Stimulated activated CD4-positive, alpha-beta T cell treated with anti-CD3 and anti-CD28 coated beads, Interleukin-1b, Interleukin-23, amount 100 ng/mL, for 1 hour (primary cell): ENCODE measurements around the gene DLG2.

ENCODE experiments used
- DNase-seq, 2 donors: peaks; one replicate each; pipeline ENCODE4 v3.0.0-alpha.2; 2020; ENCODE audit warnings: low read depth in 2 of 2

DLG2 gene

DNA sequence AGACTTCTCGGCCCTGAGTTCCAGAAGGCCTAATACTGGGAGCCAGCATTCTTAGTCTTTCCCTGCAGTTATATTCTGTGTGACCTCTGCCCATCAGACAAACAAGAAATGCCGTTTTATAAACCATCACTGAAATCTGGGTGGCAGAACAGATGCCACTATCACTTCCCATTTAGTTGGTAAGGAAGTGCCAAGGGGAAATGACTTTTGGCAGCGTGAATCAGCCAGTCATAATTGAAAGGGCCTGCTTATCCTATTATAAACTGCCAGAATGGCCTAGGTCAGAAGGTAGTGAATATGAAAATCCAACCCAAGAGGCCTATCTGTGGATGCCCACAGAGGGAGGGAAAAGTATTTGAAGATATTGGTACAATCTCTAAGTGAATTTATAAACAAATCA lies 1694.1 kb downstream of the DLG2 start:
- no peak for DNase-seq

DNA sequence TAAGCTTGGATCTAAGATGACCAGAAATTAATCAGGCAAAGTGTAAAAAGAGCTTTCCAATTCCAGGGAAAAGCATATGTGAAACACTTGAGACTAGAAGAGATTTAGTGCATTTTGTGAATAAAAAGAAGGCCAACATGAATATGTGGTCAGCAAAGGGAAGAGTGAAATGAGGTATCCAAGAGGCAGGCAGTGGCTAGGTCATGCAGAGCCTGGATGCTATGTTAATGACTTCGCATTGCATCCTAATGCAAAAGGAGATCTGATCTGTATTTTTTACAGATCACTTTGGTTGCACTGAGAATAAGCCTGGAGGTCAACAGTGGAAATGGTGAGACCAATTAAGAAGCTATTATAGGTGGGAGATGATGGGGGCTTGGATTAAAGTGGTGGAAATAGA lies 1699.7 kb downstream of the DLG2 start:
- DNase-seq, result no peak

DNA sequence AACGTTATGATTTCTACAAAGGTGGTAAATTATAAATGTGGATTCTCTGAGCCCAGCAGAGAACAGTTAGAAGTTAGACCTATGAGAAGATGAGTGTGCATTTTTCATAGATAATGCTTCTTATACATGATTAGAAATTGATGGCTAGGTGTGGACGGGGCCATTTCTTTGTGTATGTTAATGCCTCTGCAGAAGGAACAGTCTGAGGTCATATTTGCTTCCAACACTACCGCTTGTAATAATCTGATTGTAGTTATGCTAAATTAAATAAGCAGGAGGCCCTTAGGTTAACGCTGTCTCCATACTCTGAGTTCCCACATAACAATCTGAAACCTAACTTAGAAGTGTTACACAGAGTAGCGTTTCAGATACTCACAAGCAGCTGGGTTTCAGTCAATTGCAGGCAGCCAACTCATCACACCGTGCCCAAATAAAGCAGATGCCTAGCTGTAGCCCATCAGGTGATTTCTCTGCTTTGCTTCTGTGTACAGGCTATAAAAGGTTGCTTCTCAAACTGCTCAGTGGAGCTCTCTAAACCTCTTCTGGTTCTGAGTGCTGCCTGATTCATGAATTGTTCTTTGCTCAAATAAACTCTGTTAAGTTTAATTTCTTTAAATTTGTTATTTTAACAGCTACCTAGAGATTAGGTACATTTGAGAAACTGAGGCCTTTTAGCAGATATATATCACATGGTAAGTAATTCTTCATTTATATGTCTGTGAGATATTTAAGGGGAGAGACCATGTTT lies 1702.2 kb downstream of the DLG2 start:
- DNase-seq, result no peak

DNA sequence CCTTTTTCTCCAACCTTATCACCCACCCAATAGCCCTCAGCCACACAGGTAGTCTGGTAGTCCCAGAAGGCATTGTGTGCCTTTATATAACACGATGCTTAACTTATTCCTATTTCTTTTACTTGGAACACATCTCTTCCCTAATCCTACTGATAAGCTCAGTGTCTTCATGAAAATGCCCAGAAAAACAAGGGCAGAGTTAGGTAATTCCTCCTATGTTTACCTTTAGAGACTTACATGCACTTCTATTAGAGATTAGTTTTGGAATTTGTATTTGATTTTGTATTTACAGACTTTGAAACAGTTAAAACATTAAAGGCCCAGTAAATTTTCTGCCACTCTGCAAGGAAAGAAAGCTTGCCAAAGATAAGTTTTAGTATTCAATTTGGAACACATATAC lies 1703.2 kb downstream of the DLG2 start:
- DNase-seq, result no peak

DNA sequence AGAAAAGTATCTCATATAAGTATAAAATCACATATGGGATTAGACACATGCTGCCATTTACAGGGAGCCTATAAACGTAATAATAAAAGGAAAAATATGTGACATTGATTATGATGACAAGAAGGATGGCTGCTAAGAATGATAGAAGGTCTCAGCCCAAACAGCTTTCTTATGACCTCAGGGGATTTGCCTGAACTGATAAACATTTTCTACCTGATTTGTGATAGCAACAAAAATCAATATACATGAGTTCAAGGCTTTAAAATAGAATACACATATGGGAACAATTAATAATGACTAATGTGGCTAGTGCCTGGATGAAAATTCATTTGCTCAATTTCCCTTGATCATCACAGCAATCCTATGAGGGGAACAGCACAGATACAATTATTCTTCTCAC lies 1704.2 kb downstream of the DLG2 start:
- DNase-seq, result no peak

DNA sequence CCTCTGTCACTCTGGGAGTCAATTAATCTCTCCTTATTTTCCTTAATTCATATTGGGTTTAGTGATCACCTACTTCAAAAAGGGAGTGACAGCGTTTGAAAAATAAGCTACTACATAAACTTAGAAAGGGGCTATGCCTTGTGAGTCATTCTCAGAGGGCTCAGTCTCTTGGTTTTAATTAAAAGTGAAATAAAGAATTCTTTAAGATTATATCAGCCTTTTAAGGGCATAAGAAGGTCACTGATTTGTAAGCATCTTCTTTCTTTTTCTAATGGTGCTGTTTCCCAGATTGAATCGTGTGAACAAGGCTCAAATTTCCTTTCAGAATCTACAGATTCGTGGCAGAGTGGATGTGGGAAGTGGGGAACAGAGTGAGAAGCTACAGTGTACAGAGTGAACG lies 1704.8 kb downstream of the DLG2 start:
- DNase-seq, result no peak

DNA sequence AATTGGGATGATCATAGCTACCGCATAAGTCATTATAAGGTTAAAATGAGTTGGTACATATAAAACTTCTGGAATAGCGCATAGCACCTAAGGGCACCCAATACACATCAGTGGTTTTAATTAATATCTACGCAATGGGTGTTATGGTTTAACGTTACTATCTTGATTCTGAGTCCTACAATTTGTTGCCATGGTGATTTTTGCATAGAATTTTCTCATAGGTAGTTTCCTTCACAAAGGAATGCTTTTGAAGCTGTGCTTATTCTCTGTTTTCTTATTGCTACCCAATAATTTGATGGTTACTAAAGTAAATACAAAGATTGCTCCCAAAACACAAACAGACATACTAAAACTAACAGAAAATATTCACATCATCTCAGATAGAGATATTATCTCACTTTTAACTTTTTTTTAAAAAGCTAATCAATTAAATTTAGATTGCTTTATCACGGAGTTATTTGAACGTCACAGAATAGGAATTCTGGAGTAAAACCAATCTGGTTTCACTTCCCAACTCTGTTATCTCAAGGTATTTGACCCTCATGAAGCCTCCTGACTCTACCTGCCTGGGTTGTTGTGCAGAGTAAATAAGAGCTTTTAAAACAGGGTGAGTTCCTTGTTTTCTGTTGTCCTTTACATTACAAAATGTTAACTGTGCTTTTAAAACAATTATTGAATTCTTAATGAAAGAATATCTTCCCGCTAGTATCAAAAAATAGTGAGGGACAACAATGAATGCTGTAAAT lies 1705.5 kb downstream of the DLG2 start:
- DNase-seq, result no peak

DNA sequence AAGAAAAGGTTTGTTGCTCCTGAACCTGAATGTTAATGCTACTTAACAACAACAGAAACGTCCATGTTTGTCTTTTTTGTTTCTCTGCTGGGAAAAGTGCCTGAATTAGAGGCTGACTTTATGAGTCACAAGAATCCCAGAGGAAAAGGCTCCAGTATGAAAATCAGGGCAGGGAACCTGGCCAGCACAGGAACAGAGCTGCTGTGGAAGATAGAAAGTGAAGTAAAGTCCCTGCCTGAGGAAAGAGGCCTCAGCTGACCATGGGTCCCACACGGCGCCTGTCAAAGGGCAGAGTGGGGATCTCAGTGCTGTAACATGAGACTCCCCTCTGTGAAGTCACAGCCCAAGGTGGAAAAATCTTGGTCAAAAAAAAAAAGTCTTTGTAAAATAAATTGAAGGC lies 1708.7 kb downstream of the DLG2 start:
- no peak for DNase-seq

DNA sequence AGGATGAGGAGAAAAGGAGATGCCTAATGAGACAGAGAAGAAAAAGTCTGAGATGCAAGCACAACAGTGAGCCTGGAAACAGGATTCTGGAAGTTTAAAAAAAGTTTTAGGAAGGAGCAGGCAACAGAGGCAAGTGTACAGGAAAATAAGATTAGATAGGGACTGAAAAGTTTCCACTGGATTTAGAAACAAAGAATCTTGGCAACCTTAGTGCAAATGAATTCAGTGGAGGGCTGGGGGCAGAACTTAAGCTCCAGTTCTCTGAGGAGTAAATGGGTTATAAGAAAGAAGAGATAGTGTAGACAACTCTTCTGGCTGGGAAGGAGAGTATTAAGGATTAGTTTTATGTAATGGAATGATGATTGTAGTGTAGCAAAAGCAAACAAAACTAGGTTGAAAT lies 1712.1 kb downstream of the DLG2 start:
- no peak for DNase-seq

DNA sequence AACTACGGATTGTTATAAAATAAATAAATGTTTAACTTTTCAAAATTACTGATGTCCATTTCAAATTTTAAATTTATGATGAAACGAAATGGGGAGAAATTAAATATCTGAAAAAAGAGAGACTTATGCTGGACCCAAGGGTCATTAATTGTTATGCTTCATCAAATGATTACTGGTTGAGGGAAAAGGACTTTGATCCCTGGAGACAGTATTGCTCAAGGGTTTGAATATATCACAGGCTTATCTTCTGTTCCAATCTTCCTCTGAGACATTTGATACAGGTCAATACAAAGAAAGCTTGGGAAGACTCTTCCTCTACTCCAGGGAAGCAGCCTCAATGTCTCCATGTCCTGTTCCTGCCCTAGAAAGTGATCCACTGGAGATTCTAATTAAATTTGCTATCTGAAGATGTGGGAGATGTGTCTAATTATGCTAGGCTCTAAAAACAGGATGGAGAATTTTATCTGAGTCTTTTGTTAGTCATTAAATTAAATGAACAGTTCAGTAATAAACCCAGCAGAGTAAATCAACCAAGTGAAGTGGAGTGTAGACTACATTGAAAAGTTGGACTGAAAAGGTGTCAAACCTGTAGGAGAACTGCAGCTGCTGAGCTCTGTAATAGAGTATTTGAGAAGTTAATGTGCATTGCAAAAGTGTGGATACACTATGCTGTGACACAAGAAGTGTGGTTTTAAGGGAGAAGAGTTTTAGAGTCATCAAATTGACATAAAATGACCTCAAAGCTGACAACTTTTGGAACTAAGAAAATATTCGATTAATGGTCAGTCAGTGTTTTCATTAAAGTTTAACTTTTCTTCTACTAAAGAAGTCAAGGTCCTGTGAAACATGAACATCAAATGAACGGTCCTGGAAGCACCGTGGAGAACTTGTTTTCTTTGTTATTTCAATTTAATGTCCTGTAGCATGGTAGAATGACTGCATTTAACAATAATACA lies 1717.3 kb downstream of the DLG2 start:
- no peak for DNase-seq

DNA sequence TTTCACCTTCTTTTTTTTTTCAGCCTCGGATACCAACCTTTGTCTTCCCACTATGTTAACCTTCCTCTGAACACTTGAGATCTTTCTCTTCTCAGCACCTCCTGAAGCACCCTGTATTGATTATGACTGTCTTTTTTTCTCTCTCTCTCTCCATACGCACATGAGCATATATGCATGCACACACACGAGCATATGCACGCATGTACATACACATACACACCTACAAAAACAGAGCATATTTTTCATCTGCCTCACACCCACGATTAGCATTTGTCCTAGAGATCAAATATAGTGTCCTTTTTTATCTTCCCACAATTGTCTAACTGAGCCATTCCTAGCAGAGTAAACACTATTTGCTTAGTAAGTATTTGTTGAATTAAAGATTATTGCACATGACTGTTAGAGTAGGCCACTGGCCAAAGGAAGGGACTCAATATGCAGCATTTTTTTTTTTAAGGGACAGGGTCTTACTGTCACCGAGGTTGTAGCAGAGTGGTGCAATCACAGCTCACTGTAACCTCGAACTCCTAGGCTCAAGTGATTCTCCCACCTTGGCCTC lies 1718.8 kb downstream of the DLG2 start:
- no peak for DNase-seq

DNA sequence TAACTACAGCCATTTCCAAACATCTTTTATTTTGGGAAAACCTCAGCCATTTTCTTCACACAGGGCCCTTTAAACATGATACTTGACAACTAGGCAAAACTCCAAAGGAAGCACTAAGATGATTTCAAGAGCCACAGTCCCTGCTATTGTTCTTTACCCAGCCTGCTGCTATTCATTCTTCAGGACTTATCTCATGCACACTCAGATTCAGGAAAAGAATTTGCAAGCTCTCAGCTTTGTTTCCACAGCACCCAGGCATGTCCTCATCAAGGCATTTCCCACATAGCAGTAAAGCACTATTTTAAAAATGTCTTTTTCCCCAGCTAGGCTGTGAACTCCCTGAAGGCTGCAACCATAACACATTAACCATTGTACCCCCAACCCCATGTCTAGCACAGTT lies 1731.6 kb downstream of the DLG2 start:
- no peak for DNase-seq

DNA sequence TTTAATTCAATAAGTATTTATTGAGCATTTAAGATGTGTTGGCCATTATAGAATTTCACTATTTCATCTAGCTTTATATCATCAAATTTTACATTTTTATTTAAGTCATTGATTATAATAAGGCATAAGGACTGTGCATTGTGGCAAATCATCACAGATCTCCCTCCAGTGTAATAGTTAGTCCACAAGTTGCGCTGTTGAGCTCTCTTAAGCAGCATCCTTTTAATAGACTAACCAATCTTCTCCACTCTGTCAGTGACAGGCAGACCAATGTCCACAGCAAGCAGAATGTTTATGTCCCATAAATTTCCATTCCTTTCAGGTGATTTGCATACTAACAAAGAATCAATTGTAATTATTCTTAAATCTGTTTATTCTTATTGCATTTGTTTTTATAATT lies 1745.7 kb downstream of the DLG2 start:
- DNase-seq, result no peak

DNA sequence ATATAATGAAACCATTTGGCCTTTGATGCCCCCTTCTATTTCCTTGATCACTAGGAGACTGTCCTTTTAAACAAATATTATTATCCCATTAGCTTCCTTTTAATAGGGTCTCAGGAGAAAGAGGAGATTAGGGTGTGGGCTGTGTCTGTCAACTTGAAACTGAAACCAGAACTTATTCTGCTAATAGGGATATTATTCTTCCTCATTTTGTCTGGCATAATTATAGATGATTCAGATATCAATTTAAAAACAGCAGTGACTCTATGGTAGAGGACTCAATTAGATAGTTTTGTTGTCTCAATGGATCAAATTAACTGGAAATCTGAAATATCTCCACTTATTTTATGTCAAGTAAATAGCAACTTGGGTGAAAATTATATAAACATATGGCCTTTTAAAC lies 1756.1 kb downstream of the DLG2 start:
- DNase-seq, result no peak

DNA sequence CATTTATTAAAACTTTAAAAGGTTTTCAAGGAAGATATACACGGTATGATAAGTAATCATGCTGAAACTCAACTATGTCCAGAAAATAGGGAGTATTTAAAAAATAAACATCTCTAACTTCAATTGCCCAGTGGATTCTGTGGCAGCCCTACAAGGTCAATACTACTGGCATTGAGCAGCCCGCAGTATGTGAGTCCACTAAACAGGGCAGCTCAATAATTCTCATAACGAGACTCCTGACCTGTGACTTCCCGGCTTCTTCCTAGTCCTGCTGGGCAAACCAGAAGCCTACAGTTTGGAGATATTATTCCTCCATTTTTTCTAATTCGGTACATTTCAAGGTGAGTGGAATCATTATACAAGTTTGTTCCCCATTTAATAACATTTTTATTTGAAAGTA lies 1760.5 kb downstream of the DLG2 start:
- no peak for DNase-seq

DNA sequence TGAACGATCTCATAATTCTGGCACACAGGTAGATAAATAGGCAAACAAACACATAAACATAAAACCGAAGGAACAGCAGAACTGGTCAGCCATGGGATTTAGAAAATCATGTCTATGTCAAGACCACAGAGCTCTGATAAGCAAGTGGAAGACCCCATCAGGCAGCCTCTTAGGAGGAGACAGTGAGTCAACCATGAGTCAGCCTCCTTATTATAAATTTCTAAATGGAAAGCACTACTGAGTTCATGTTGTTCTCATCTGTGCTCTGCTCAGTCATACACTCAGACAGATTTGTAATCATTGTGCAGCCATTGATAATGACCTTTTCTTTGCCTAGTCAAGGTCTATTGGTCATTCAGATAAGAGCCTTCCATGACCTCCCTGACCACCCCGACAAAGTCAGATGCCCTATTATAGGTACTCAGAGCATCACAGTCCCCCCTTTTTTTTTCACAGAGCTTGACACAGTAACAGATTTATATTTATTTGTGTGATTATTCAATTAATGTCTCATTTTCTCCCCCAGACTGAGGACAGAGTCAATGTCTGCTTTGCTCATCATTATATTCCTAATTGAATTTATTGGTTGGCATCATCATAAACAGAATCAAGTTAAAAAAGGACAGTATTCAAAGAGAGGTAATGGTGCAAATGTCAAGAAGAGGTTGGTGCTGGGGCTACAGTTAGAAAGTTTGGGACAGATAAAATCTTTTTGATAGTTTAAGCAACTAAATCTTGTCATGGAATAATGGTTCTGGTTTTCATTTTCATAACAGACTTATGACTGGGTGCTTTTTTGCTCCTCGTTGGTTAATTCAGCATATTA lies 1761.3 kb downstream of the DLG2 start:
- DNase-seq, result no peak

DNA sequence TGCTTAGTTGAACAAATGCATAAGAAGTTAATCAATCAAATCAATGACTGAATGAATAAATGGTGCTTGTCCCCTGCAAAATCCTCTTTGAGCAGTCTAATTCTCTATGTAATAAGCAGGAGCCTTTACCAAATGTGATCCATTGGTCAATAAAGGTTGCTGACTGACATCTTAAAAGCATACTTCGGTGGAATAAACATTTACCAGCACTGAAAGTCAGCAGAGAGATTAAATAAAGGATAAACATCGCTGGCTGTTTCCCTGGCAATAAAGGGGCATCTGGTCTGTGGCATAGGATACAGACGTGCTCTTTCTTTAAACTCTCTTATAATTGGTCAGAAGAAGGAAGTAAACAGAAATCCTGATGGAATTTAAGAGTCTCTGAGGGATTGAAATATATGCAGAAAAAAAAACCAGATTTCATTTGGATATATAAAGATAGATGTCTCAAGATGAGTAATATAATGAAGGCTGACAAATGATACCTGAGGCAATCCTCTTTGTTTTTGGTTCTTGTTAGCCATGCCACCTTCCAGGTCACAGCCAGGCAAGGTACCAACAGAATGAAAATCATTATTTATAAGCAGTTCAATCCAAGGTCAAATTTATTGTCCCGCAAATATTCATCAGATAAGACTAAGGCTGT lies 1762.6 kb downstream of the DLG2 start:
- no peak for DNase-seq

DNA sequence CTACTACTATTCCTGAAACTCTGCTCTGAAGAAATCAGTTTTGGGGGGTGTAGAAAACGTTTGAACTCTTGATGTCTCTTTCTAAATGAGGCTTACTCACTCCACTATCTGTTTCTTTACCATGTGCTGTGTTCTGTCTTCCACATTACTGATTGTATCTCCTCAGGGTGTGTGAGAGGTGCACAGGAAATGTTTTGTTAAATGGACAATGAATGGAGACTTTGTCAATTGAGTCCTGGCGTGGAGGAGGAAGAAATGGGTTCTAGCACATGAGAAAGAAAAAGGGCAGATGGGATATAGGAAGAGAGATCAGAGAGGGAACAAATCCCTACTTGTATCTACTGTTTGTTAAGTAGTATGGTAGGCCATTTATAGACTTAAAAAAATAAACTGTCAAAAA lies 1763.9 kb downstream of the DLG2 start:
- DNase-seq, result no peak

DNA sequence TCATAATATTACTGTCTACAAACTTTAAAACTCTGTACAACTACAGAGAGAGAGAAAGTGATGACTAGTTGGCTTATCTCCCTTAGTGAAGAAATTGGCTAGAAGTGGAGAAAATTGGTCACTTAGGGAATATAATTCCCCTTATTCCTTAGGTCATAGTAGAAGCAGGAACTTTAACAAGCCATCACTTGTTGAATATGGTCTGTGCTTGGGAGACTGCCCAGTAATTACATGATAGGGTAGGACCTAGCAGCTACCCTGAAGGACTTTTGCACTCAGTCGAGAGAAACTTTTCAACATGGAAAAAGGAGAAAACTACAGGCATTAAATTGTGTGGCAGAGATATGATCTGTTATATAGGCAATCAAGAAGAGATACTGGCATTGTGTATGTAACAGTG lies 1764.5 kb downstream of the DLG2 start:
- DNase-seq, result no peak

DNA sequence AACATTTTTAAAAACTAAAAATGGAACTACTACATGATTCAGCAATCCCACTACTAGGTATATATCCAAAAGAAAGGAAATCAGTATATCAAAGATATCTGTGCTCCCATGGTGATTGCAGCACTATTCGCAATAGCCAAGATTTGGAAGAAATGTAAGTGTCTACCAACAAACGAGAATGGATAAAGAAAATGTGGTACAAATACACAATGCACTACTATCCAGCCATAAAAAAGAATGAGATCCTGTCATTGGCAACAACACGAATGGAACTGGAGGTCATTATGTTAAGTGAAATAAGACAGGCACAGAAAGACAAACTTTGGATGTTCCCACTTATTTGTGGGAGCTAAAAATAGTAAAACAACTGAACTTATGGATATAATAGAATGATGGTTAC lies 1765.1 kb downstream of the DLG2 start:
- DNase-seq, result no peak

DNA sequence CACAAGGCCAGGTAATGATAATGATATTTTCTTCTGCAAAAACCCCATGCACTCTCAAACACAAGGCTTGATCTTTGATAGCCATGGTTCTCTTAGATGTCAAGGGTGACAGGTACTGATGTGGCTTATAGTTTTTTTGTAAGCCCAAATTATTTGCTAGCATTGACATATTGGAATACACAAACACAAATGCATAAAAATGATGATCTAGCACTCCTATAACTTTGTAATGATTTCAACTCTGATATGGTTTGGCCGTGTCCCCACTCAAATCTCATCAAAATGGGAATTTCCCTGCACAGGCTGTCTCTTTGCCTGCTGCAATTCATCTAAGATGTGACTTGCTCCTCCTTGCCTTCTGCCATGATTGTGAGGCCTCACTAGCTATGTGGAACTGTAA lies 1768.5 kb downstream of the DLG2 start:
- no peak for DNase-seq
